ENCODE data around the gene MCRIP2.
A peak's percentile ranks its signal among the peaks of the same experiment; 100 is the strongest.

Gene MCRIP2

GRCh38 chr16:649631-650030, 8.0 kb downstream of the MCRIP2 start:
- no peak for DNase-seq

GRCh38 chr16:651844-652243, 10.2 kb downstream of the MCRIP2 start:
- no peak for DNase-seq

GRCh38 chr16:652454-653305, 11.1 kb downstream of the MCRIP2 start:
- DNase-seq, result no peak

GRCh38 chr16:654034-654433, 12.4 kb downstream of the MCRIP2 start:
- no peak for DNase-seq

- no peak for DNase-seq
Measured at GRCh38 chr16:657487-657886, 15.9 kb downstream of the MCRIP2 start.

- no peak for DNase-seq
Measured at GRCh38 chr16:658679-659571, 17.3 kb downstream of the MCRIP2 start.

- DNase-seq, result no peak
Measured at GRCh38 chr16:659618-660017, 18.0 kb downstream of the MCRIP2 start.

- DNase-seq, result no peak
Measured at GRCh38 chr16:660132-660458, 18.5 kb downstream of the MCRIP2 start.

GRCh38 chr16:660459-661183, 19.0 kb downstream of the MCRIP2 start:
- peak; percentile 68 for DNase-seq

GRCh38 chr16:661184-661821, 19.7 kb downstream of the MCRIP2 start:
- no peak for DNase-seq

GRCh38 chr16:662095-662494, 20.5 kb downstream of the MCRIP2 start:
- DNase-seq, result no peak

- no peak for DNase-seq
Measured at GRCh38 chr16:662597-662996, 21.0 kb downstream of the MCRIP2 start.

- no peak for DNase-seq
Measured at GRCh38 chr16:666572-666971, 24.9 kb downstream of the MCRIP2 start.

GRCh38 chr16:667113-667779, 25.6 kb downstream of the MCRIP2 start:
- DNase-seq, result no peak

- DNase-seq, result peak; percentile 94
Measured at GRCh38 chr16:667780-668518, 26.3 kb downstream of the MCRIP2 start, which contains the start of gene RHOT2. Gene RHOT2, plus strand, starts transcription at chr16:668132. Its CDS starts 68 bp downstream, at chr16:668200.

- DNase-seq, result no peak
Measured at GRCh38 chr16:668519-669171, 27.0 kb downstream of the MCRIP2 start.

- no peak for DNase-seq
Measured at GRCh38 chr16:669666-670065, 28.0 kb downstream of the MCRIP2 start.

GRCh38 chr16:670485-671352, 29.1 kb downstream of the MCRIP2 start:
- DNase-seq, result no peak

- DNase-seq, result no peak
Measured at GRCh38 chr16:671353-672131, 29.9 kb downstream of the MCRIP2 start.

All from stimulated activated CD4-positive, alpha-beta T cell treated with anti-CD3 and anti-CD28 coated beads, Interleukin-4, amount 100 ng/mL, for 24 hours (primary cell).